ENCODE results near the gene ANKRD18A.

The ANKRD18A gene

DNA sequence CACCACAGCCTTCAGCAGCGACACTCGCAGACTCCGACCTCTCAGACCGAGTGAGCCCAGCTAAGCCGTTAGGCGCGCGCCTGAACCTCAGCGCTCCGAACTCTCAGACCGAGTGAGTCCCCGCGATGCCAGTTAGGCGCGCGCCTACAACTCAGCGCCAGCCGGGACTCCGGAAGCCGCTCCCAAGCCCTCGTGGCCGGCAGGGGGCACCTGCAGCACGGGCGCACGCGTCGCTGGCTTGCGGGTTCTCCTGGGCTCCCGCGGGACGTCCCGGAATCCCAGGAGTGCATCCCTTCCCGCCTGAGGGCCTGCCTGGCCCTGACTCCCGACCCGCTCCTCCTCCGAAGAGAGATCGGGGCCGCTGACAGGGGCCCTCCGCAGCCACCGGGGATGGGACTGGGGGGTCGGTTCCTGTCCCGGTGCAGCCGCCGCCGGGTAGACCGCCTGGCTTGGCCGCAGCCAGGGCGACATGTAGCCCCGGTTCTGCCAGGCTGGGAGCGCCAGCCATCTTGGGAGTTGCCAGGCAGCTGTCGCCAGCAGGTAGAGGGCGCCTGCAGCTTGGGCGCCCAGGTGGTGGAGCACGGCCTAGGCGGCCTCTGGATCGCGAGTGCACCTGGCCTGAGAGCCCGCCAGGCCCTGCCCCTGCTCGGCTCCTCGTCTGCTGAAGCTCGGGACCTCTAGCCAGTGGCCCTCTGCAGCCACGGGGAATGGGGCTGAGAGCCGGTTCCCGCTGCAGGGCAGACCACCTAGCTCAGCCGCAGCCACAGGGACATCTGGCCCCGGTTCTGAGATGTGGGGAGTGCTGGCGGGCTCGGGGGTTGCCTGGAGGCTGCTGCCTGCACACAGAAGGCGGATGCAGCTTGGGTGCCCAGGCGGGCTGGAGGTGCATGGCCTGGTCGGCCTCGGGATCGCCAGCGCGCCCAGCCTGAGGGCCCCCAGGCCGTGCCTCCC is at the start of gene ANKRD18A:
TSS of gene ANKRD18A (minus strand) at position 114 of the 951 bp plus-strand sequence. CDS start 311 bp downstream, outside the sequence.
- no peak for FAIRE-seq
- DNase-seq (ENCODE audit: insufficient read length, low spot score) = peak; percentile 23
- TF ChIP-seq, protein P1, sequence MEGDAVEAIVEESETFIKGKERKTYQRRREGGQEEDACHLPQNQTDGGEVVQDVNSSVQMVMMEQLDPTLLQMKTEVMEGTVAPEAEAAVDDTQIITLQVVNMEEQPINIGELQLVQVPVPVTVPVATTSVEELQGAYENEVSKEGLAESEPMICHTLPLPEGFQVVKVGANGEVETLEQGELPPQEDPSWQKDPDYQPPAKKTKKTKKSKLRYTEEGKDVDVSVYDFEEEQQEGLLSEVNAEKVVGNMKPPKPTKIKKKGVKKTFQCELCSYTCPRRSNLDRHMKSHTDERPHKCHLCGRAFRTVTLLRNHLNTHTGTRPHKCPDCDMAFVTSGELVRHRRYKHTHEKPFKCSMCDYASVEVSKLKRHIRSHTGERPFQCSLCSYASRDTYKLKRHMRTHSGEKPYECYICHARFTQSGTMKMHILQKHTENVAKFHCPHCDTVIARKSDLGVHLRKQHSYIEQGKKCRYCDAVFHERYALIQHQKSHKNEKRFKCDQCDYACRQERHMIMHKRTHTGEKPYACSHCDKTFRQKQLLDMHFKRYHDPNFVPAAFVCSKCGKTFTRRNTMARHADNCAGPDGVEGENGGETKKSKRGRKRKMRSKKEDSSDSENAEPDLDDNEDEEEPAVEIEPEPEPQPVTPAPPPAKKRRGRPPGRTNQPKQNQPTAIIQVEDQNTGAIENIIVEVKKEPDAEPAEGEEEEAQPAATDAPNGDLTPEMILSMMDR (IDR thresholded peaks at IDR 0.05; ENCODE audit: insufficient read depth, missing control alignments) = peak; percentile 60

DNA sequence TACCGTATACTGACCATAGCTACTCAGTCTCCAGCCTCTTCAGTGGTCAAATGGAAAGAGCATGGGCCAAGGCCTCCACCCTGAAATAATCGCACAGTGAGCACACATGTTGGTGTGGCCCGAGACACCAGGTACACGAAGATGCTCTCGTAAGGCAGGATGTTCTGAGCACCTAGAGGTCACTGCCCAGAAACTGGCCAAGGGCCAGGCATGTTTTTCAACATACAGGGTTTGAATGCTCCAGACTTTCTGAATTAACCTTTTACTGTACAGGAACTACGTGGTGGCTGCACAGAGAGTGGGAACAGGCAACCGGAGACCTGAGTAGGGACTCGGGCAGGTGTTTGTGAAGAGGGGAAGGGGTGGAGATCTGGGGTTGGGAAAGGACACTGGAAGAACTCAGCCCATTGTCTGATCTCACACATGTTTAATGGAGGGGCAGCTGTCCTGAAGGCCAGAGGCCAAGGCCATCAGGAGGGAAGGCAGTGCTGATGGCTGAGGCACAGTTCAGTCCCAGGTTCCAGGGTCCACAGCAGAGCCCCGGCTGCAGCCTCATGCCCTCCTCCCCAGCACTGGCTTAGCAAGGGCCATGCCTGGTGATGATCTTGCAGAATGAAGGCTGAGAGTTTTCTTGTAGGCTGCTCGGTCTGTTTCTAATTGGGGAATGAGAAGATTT is 48.5 kb upstream of the ANKRD18A start:
- no peak for DNase-seq (ENCODE audit: insufficient read length, low spot score)
- TF ChIP-seq, protein P1 (IDR thresholded peaks at IDR 0.05; ENCODE audit: insufficient read depth, missing control alignments) = no peak
- FAIRE-seq = no peak

DNA sequence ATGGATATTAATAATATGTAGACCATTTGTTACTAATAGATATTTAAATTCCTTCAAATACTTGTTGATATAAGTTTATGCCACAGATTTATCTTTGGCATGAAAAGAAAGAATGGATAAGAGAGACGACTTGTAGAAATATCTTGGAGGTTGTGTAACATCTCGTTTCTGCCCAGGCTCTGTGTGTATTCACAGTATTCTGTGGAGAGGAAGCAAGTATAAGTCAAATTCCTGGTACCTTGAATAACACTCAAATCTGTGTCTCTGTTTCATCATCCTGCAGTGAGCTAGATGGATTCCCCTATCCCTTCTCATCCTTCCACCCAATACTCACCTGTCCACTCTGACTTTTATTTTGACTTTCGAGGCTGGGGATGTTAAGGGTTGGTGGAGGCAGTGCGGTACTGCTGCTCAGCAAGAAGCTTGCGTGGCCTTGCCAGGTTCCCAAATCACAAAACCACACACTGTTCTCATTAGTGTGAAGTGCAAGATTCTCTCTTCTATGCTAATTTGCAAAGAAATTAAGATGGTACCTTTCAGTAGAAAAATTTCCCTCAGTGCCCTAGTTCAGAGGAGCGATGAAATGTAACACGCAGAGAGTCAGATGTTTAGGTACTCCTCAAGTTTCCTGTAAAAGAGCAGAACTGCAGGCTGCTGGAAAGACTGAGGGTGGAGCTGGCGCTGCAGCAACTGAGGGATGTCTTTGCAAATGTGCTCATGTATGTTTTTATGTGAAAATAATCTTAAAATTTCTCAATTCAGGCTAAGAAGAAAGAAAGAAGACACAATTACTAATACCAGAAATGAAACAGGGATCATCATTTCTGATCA is 42.6 kb upstream of the ANKRD18A start:
- FAIRE-seq (no peak), DNase-seq (ENCODE audit: insufficient read length, low spot score) (no peak)
- TF ChIP-seq, protein P1 (IDR thresholded peaks at IDR 0.05; ENCODE audit: insufficient read depth, missing control alignments) = peak; percentile 12

DNA sequence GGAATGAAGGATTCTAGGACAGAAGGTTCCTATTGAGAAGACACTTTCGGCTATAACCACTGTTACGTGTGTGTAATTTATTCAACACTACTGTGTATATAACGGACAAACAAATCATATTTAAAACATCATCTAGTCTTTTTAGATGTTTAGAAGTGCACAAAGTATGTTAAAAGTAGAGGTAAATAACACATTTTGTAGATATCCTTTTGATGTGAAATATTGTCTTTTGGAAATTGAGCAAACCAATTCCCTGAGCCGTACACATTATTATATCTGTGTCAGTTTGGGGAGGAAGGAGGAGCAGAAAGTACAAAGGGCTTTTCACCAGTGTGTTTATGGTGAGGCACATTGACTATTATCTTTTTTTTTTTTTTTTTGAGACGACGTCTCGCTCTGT is 39.1 kb upstream of the ANKRD18A start:
- TF ChIP-seq, protein P1 (IDR thresholded peaks at IDR 0.05; ENCODE audit: insufficient read depth, missing control alignments) = no peak
- DNase-seq (ENCODE audit: insufficient read length, low spot score) (no peak), FAIRE-seq (no peak)

DNA sequence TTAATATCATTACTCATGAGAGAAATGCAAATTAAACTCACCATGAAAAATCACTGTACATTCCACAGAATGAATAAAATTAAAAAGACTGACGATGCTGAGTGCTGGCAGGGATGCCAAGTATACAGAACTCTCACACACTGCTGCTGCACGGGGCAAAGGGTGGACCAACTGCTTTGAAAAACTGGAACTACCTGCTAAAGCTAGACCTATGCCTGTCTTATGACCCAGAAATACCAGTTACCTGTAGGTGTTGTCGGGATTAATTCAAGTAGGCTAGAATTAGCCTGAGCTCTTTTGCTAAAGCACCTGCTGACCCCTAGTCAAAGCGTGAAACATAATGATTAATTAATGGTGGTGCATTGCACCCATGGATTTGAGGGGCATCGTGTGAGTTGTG is 36.5 kb upstream of the ANKRD18A start:
- DNase-seq (ENCODE audit: insufficient read length, low spot score) (no peak), FAIRE-seq (no peak)
- TF ChIP-seq, protein P1 (IDR thresholded peaks at IDR 0.05; ENCODE audit: insufficient read depth, missing control alignments) = no peak

DNA sequence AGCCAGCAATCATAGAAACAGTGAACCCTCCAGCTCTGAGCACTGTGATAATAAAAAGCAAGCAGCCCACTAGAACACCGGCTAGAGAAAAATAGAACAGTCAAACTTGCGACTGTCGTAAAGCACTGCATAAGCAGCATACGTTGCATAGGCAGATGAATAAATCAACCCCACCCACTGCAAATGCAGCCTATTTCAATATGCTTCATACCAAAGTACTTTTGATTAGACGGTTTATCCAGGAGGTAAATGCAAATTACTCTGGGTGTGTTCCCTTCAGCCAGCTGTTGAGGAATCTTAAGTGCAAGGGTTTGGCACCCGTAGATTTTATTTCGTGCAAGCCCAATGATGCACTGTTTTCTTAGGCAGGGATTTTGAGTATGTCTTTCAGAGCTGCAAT is 32.1 kb upstream of the ANKRD18A start:
- TF ChIP-seq, protein P1 (IDR thresholded peaks at IDR 0.05; ENCODE audit: insufficient read depth, missing control alignments) = no peak
- no peak for DNase-seq (ENCODE audit: insufficient read length, low spot score)
- FAIRE-seq = no peak
